Sciatic nerve (tissue), 2 donors: Measurements from ENCODE around the gene PAQR5. TPM values are rescaled to one million over a fixed set of nuclear protein-coding genes. Genes with fewer than 3 reads are reported as not detected.
"Not testable (repeated sequence)": the region's sequence is repeated elsewhere in the genome, so short reads cannot be mapped to it uniquely, and the experiment has no call there.

ENCODE experiments used
- ATAC-seq: fragments of 200-7000 bp; cut with Tn5 transposase; one replicate; pipeline ENCODE4 v1.9.1; 2020; ENCODE audit warnings: mild to moderate bottlenecking, moderate library complexity
- DNase-seq: peaks from one replicate; pipeline ENCODE4 v3.0.0-alpha.2; 2020; ENCODE audit warnings: low spot score
- intact Hi-C: fragments of 100-400 bp; cut with DNase I; formaldehyde crosslinking; loops from one replicate; pipeline ENCODE4 v1.14.2; 2022
- total RNA-seq: library from RNA; stranded (reverse); fragmentation: NEBNext Ultra II Directional; extraction: Animal tissue kit (Norgen Biotek cat#: 25700); gene quantifications from one replicate; pipeline ENCODE4 v1.2.1, GENCODE V29; 2021
- donor health status: DM: no; HTN: no; CAD: no.
- donor health status: DM: no; HTN: no; CAD: no.

PAQR5 gene
- total RNA-seq, 1 donor from 2014 or later = 6.5 TPM

DNA sequence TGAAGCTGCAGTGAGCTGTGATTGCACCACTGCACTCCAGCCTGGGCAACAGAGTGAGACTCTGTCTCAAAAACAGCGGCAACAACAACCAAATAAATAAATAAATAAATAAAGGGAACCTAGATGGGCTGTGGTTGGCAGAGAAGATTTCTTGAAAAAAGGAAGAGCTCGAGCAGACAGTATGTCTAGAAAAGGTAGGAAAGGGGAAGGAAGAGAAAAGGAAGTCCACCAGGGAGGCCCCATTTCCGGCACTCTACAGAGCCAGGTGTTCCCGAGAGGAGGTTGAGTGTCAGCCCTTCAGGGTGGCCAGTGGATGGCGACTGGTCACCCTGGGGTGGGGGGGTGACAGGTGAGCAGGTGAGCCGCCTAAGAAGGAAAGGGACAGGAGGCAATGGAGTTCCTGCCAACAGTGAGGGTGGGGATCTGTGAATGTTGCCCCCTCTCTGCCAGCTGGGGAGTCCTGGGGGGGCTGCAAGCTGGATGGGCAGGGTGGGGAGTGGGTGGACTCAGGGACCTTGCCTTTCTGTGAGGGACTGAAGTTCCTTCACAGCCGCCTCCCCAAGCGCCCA is 14.8 kb downstream of the PAQR5 start:
- no peak for ATAC-seq
- intact Hi-C loops = no loop called here
- no peak for DNase-seq

DNA sequence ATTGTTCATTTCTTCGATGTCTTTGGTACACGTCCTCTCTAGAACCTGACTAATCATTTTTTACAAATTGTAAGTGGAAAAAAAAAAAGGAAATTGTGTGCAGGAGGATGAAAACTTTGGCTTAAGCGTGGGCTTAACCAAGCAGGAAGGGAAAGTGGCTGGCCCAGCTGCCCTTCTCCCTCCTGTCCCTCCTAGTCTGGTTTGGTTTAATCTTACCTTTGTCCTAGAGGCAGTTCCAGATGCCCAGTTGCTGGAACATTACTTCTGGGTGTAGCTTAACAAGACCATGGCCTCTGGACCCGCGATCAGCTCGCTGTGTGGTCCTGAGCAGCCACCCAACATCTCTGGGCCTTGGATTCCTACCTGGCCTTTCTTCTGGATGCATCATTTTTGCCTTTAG is 15.4 kb downstream of the PAQR5 start:
- DNase-seq (no peak), ATAC-seq (no peak)
- intact Hi-C loops = no loop called here

DNA sequence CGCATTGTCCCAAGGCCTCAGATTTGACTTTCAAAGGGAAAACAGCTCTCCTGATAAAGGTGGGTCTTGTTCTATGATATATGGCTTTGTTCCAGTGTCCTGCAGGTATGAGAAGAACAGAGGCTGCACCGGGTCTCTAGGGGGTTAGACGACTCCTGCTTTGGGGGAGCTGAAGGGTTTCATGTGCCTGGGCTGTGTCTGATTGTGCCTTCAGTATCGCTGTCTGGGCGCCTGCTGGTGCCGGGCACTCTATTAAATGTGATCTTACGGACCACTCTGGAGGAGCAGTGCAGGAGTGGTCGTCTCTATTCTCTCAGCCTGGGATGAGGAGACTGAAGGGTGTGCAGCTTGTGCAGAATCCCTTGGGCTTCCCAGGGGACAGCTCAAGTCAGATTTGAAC is 16.0 kb downstream of the PAQR5 start:
- no peak for ATAC-seq
- DNase-seq = no peak
- intact Hi-C loops = no loop called here

DNA sequence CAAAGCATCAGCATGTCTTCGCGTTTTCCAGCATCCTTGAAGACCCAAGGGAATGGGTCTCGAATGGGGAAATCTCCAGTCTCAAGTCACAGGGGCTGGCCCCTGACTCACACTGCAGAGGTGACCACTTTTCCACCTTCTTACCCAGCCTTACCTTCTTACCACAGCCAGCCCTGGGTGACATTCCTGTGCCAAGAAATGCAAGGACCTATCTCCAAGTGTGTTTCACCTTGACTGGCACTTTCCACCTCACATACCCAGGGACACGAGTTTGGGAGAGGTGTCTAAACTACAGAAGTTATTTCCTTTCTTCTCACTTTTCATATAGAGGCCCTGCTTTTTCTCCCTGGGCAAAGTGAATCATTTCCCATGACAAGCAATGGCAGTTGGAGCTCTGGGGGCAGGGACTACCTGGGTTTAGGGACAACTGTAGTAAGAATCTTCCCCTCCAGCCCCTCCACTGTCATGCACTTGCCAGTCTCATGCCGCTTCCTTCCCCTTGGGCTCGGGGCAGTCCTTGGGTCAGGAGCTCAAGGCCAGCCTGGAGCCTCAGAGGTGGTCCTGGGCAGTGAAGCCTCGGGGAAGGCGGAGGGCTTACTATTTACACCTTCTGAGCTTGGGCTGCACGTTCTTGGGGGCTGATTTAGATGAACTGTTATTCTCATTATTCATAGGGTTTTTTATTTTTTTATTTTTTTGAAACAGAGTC is 16.8 kb downstream of the PAQR5 start:
- DNase-seq = no peak
- intact Hi-C loops = no loop called here
- no peak for ATAC-seq

DNA sequence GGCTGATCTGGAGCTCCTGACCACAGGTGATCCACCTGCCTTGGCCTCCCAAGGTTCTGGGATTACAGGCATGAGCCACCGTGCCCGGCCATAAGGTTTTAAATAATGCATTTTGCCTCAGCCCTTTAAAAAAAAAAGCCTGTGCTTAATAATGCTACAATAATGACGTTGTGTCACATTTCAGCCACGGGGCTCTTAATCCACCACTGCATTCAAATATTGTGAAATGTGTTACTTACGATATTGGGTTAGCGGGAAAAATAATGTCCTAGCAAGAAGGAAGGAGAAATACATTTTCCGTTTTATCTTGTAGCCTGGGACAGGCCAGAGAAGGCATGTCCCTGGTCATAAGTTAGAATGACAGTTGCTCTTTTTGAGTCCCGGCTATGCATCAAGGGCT is 17.6 kb downstream of the PAQR5 start:
- intact Hi-C loops = no loop called here
- ATAC-seq = no peak
- DNase-seq = no peak

DNA sequence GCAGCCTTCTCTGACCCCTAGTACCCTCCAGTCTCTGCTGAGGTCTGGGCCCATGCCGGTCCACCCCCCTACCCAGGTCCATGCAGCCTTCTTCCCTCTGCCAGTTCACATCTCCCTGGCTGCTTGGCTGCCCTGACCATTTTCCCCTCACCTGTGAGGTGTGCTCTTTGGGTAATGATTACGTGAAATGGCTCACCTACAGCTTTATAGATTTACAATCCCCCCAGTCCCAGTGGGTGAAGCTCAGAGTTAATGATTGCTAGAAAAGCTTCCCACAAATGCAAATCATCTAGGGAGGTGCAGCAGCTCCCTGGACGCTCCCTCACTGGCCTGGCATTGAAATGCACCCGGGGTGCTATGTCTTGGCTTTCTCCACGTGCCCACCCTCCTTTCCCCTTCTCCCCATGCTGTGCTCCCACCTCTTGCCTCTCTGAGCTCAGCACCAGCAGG is 18.7 kb downstream of the PAQR5 start:
- DNase-seq (no peak), ATAC-seq (no peak)
- intact Hi-C loops = no loop called here

DNA sequence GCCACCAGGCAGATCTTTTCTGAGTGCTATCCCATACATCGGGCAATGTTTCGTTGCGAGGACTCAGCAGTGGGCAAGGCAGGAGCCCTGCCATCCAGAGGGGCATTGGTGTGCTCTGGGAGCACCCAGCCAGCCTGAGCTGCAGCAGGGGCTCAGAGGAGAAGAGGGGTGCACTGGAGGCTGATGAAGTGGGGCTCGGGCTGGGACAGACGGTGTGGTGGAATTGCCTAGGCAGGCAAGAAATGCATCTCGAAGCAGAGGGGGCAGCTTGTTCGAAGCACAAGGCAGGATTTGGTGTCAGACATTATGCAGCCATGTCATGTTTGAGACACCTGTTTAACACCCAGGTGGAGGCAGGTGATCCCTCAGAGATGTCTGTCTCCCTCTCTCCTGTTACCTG is 19.3 kb downstream of the PAQR5 start:
- DNase-seq (no peak), ATAC-seq (no peak)
- intact Hi-C loops = no loop called here

DNA sequence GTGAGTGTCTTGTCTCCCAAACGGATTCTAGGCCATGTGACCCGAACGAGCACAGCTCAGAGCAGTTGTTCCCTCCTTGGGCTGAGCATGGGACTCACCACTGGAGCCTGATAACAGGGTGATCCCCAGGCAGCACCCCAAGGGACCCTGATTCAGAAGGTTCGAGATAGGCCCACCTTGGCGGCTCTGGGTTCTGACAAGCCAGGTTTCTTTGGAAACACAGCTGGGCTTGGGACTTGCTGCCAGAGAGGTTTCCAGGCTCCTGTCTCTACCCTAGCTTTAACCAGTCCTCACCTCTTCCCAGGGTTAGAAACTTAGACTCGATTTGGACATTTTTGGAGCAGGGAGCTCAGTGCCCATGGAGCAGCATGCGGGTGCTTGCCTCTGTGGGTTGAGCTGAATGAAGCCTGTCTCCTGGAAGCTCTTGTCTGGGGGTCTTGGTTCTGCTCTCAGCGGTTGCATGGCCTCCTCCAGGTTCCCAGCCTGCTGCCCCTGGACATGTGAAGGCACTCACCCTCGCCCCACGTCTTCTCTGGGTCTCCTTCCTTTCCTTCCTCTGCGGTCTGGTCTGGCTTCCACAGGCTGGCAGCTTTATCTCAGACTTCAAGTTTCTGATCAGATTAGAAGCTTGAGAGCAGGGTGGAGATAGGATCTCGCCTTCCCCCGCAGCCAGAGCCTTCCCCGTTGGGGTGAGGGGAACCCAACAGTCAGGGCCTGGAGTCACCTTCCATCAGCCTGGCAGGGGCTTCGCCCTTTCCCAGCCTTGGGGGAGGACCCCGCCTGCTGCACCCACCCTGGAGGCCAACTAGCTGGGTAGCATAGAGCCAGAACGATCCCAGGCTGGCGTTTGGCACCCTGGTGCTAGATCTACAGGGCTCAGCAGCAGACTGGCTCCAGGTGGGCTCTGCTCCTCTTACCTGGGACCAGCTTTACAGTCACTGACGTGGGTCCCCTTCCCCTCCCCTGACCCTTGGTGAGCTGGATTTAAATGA is 21.0 kb downstream of the PAQR5 start:
- no peak for ATAC-seq
- intact Hi-C loops = no loop called here
- DNase-seq = no peak

DNA sequence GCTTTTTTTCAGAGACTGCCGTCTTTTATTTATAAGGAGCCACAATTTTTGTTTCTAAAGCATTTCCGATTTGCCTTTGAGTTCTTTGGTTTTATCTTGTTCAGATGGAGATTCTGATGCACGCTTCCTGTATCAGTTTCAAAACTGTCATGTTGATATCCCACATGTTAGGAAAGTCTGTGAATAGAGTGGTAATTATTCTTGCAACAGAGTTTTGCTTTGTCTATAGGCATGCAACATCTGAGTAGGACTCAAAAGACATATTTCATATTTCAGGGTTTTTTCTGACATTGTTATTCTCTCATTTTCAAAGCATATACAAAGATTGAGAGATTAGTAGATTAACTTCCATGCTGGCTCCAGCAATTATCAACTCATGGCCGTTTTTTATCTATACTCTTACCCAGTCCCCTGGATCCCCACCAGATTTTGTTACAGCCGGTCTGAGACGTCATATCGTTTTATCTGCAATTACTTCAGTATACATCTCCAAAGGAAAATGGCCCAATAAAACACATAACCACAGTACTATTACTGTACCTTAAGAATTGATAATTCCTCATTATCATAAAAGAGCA is 22.4 kb downstream of the PAQR5 start:
- ATAC-seq (no peak), DNase-seq (no peak)
- intact Hi-C loops = no loop called here

DNA sequence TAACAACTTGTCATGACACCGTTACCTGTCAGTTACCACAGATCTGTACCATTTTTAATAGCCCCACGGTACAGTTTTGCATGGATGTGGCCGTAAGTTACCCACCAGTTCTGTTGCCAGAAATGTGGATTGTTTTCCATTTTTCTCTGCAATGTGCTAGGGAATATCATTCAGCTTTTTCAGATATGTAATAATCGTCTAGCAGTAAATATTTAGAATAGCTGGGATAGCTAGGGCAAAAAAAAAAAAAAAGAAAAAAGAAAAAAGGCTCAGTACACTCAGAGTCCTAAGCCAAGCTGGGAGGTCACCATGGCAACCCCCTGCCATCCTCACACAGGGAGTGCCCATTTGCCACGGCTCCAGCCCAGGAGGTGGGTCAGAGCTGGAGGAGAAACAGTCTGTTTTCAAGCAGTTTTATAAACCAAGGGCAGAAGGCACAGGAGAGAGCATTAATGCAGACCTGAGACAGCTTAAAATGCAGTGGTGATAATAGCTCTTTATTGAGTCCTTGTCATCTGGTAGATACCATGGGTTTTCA is 25.2 kb downstream of the PAQR5 start:
- ATAC-seq = no peak
- intact Hi-C loops = no loop called here

DNA sequence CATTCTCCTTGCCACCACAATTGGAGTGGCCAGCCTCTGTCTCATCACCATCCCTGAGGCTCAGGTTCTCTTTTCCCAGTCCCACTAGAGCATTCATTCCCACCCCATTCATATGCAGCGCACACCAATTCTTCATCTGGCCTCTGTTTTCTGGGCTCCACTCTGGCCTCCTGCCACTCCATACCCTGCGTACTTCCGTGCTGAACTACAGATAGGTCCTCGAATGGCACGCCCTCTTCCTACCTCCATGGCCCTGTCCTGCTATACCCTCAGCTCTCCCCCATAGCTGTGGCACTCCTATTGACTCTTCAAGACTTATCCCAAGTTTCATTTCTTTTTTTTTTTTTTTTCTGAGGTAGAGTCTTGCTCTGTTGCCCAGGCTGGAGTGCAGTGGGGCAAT is 25.9 kb downstream of the PAQR5 start:
- DNase-seq (no peak), ATAC-seq (no peak)
- intact Hi-C loops = no loop called here

More for the DNA sequence above, 25.2 kb downstream of the PAQR5 start:
- DNase-seq = no peak

DNA sequence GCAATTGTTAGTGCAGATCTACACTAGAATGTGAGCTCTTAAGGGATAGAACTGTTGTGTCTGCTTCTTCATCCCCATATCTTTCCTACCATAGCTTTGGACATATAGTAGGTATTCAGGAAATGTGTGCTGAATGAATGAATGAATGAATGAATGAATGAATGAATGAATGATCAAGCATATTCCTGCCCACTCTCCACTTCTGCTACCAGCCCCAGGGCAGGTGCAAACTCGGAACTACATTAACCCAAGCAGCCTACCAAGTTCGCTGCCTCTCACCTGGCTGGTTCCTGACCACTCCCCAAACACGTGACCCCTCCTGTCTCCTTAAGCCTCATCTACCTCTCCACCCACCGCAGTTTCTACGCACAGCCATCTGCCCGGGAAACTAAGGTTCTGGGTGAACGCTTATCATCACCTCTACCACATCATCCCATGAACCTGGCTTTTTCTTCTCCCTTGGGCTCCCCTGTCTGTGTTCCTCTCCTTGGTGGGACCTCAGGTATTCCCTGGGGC is 26.8 kb downstream of the PAQR5 start:
- DNase-seq = no peak
- no peak for ATAC-seq
- intact Hi-C loops = no loop called here

DNA sequence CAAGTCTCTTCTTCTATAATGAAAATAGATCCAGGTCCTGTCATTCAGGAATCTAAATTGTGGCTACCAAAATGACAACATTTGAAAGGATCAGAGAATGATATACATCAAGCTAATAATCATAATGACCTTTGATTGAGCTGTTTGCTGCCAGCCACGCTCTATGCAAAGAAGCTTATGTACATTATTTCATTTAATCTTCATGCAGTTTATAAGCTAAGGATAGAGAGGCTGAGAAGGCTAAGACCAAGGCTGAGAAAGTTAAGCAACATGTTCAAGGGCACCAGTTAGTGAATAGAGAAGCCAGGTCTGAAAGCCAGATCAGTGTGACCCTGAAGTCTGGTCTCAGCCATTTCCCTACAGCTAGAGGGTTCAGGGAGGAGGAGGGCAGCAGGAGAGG is 29.4 kb downstream of the PAQR5 start:
- intact Hi-C loops = no loop called here
- ATAC-seq = no peak
- no peak for DNase-seq

DNA sequence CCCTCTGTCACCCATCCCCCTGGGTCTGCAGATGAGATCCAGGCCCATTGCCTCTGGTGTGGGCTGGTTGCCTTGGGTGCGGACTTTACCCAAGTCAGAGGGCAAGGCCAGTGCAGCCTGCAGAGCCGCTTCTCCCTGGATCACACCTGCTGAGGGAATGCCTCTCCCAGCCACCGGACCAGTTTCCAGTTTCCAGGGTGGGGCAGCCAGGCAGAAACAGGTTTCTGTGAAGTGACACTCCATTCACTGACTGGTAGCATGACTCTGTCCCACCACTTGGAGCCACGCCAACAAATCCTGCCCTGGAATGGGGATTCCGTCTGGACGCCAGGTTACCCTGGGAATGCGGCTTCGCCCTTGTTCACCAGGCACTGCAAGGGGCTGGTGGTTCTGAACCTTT is 30.0 kb downstream of the PAQR5 start:
- ATAC-seq (no peak), DNase-seq (no peak)
- intact Hi-C loops = no loop called here

DNA sequence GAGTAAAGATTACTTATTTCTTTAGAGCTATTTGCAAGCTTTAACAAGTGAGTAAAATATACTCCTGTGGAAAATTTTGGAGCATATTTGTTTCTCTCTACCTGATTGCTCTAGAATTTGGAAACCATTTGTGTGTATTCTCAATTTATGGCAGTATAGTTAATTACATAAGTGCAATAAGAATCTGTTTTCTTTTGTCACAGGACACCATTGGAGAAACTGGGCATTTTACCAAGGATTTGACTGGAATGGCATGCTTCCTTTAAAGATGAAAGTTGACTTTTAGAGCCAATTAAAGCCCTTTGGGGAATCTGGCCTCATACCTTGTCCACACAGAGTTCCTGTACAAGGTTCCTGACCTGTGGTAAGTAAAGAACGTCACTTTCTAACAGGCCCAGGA is 38.4 kb downstream of the PAQR5 start:
- intact Hi-C loops = no loop called here
- ATAC-seq = no peak
- DNase-seq = no peak

DNA sequence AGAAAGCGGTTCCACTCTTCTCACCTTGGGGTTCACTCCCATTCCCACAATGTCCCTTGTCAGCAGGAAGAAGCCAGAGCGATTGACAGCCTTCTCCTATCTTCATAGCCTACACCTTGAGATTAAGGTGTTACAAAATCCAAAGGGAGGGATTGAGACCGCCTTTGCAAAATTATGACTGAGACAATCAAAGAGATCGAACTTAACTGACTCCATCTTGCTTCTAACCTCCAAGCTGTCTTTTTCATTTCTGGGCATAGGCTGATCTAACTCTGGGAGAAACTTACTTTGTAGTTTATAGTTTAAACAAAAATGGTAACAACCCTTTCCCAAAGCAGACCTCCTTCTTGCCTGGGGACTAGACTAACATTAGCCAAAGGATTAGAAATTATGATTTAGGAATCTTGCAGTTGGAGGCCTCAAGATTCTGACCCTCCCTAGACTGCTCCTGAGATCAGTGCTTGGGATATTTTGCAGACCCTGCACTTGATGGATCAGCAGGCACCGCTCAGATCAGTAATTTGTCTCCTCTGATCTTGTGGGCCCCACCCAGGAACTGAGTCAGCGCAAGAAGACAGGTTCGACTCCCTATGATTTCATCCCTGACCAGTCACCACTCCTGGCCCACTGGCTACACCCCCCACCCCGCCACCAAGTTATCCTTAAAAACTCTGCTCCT is 40.0 kb downstream of the PAQR5 start:
- intact Hi-C loops = no loop called here
- DNase-seq = no peak
- no peak for ATAC-seq

DNA sequence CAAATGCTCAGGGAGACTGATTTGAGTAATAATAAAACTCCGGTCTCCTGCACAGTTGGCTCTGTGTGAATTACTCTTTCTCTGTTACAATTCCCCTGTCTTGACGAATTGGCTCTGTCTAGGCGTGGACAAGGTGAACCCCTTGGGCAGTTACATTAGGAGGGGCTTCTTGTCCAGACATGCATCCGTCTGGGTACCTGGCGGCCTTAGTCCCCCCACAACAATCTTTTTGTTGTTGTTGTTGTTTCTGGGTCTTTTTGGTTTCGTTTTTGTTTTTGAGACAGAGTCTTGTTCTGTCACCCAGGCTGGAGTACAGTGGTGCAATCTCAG is 40.5 kb downstream of the PAQR5 start:
- ATAC-seq, intact Hi-C loops, DNase-seq: not testable (repeated sequence)

DNA sequence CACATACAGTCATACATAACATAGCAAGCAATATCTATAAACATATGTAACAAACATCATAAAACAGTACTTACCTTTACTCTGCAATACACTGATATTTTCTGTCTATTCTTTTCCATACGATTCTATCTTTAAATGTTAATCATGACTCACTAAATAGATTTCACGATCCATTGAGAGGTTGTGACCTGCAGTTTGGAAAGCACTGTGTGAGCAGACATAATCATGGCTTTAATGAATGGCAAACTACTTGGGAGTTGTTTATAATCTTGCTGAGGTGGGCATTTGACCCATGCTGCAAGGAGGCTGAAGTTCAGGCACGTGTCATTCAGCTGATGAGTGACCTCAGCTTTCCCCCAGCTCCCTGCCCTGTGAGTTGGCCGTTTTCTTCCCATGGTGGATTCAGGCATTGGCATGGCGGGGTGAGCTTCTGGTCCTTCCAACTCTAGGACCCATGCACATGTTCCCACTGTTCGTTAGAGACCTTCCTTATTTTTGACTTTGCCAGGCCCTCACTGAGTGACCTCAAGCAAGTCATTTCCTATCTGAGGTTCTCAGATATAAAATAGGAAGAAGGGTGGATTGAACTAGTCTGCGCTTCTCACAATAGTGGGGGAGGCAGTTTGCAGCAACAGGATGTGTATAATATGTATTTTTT is 41.7 kb downstream of the PAQR5 start:
- DNase-seq (no peak), ATAC-seq (no peak)

More for the DNA sequence above, 41.7 kb downstream of the PAQR5 start:
- intact Hi-C loops = no loop called here
